T-helper 2 cell treated with Interferon-gamma antibody and Interleukin-4, amounts not matched to agents 5 μg/mL and 100 μg/mL, for 36 hours (primary cell): ENCODE results near the gene C10orf95.

ENCODE experiments used
- DNase-seq: peaks from one replicate; pipeline ENCODE4 v3.0.0; 2021; ENCODE audit warnings: low spot score
- H3K27ac Mint-ChIP-seq: one replicate; pipeline ENCODE4 v1.8.0; 2021; ENCODE audit warnings: mild to moderate bottlenecking, mixed read lengths
- H3K27me3 Mint-ChIP-seq: one replicate; pipeline ENCODE4 v1.8.0; 2021; ENCODE audit warnings: low read depth, mixed read lengths
- H3K36me3 Mint-ChIP-seq: one replicate; pipeline ENCODE4 v1.8.0; 2021; ENCODE audit warnings: low read depth, mixed read lengths
- H3K4me1 Mint-ChIP-seq: one replicate; pipeline ENCODE4 v1.8.0; 2021; ENCODE audit warnings: low read depth, mixed read lengths
- H3K4me3 Mint-ChIP-seq: one replicate; pipeline ENCODE4 v1.8.0; 2022; ENCODE audit warnings: mild to moderate bottlenecking, moderate library complexity, mixed read lengths
- H3K9me3 Mint-ChIP-seq: one replicate; pipeline ENCODE4 v1.8.0; 2021; ENCODE audit warnings: mixed read lengths

The C10orf95 gene

DNA sequence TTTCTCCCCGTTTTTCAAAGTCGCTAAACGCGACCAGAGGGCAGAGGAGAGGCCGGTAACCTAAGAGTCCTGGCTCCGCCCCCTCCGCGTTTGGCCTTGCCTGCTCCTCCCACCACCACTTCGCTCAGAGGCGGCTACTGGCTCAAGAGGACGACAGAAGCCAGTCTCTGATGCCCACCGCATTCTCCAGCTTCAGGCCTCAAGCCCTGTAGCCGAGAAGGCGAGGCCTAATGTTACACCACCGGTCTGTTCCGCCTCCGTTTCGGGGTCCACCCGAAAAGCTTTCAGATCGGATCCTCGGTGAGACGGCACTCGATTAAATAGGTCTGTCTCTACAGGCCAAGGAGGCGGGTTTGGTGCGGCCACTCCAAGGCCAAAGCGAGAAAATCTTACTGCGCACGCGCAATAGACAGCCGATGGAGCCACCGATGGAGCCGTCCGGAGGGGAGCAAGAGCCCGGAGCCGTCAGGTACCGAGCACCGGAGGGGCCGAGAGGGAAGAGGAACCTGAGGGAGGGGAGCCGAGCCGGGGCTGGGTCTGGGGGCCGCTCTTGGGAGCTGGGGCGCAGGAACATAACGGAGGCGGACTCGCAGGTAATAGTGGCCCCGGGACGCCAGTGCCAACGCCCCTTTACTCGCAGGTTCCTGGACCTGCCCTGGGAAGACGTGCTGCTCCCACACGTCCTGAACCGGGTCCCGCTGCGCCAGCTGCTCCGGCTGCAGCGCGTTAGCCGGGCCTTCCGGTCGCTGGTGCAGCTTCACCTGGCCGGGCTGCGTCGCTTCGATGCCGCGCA is 30.4 kb downstream of the C10orf95 start, which contains the start of gene FBXL15:
Gene FBXL15 (plus strand): TSS at position 123 of the 793 bp plus-strand sequence. CDS start 294 bp downstream, at position 417.
- DNase-seq: peak; percentile 97
- H3K36me3 Mint-ChIP-seq: peaks cover 8% of the 10 kb centered on the region
- no peaks in the 10 kb centered on the region for H3K9me3 Mint-ChIP-seq
- peaks cover 20% of the 10 kb centered on the region for H3K4me1 Mint-ChIP-seq
- H3K27ac Mint-ChIP-seq: peak within 1 kb of the TSS; percentile 97
- H3K4me3 Mint-ChIP-seq: peak within 1 kb of the TSS; percentile 99
- H3K27me3 Mint-ChIP-seq: peaks cover 25% of the 10 kb centered on the region

DNA sequence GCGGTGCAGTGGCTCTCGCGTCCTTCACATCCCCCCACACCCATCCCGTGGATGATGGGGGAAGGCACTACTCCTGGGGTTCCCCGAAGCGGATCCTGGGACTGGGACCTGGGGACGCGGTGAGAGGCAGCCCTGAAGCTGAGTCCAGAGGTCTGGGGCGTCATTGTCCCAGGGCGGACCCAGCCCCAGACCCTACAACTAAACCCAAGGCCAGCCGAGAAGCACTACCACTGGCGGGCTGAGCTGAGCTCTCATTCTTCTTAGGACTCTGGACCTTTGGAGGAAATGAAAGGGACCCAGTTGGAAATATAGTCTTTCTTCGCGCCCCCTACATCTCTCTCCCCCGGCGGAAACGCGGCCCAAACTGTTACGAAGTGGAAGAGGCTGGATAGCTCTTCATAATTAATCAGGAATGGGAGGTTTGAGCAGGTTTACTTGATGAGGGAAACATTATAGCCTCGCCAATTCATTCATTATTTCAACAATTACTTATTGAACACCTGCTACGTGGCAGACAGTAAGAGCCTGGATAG is 31.1 kb downstream of the C10orf95 start:
- H3K4me1 Mint-ChIP-seq: peaks cover 16% of the 10 kb centered on the region
- H3K4me3 Mint-ChIP-seq: peak overlapping the region; percentile 99
- no peak for DNase-seq
- peaks cover 8% of the 10 kb centered on the region for H3K36me3 Mint-ChIP-seq
- peak overlapping the region; percentile 97 for H3K27ac Mint-ChIP-seq
- peaks cover 26% of the 10 kb centered on the region for H3K27me3 Mint-ChIP-seq
- H3K9me3 Mint-ChIP-seq: no peaks in the 10 kb centered on the region

DNA sequence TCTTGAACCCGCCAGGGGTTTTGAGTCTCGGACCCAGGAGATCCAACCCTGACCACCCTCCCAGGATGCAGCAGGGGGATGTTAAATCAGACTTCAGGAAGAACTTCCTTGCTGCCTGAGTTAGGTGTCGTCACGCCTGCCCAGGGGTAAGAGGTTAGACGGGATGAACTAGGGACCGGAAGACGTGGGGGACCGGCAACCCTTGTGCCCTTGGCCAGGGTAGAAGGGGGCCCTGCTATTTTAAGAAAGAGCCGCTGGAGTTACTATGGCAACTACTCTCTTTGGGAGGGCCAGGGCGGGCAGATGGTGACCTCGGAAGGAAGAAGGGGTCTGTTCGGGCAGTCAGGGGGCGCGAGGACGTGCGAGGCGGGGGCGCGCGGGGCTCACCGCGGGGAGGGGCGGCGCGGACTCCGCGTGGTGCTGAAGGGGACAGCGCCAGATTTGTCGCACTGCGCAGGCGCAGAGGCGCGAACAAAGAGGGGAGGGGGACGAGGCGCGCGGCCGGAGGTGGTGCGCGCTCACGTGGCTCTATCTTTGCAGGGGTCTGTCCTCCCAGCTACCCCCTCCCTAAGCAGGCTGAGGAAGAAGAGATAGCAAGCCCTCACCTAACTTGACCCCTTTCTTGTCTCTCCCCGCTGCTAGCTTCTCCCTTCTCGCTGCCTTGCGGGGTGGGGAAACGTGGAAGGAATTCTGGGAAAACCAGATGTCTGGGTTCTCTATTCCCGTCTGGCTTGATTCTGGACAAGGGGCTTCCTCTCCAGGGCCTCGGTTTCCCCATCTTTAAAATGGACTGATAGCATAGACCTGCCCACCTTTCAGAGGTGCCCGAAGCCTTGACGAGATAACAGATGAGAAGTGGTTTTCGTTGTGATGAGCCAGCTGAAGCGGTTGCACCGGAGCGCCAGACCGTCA is 31.8 kb downstream of the C10orf95 start:
- Mint-ChIP-seq H3K9me3 (no peaks in the 10 kb centered on the region), H3K27ac (peak overlapping the region; percentile 26), H3K4me1 (peaks cover 16% of the 10 kb centered on the region), H3K27me3 (peaks cover 26% of the 10 kb centered on the region), H3K4me3 (peak overlapping the region; percentile 99), H3K36me3 (peaks cover 7% of the 10 kb centered on the region)
- peak; percentile 80 for DNase-seq

DNA sequence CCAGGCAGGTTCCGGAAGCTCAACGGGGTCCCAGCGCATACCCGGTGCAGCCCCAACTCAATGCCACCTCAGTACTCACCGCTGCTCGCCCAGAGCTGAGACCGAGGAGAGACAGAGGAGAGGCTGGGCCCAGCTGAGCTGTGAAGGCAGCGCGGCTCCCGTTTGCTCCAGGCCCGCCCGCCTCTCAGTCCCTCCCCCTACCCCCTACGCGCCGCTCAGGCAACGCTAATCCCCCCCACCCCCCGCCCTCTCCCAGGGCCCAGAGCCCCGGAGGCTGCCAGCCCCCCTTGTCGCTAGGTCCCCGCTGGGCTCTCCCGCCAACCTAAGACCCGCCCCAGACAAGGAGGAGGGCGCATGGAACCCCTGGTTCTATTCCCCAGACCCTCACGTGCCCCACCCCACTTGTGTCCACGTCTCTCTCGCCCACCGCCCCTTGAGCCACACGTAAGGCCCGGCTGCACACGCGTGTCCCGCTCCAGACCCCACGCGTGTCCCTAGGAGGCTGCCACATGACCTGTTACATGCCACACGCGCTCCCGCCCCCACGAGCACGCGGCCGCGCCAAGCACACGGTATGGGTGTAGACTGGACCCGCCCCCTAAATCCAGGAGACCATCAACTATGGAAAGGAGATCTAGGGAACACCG is 32.6 kb downstream of the C10orf95 start, which contains the start of gene PSD:
Gene PSD (minus strand): TSS at position 164 of the 647 bp plus-strand sequence. CDS start 1,747 bp downstream, outside the sequence.
- Mint-ChIP-seq H3K27ac (no peak within 1 kb of the TSS), H3K9me3 (no peaks in the 10 kb centered on the region), H3K27me3 (peaks cover 26% of the 10 kb centered on the region), H3K4me3 (peak within 1 kb of the TSS; percentile 99), H3K36me3 (peaks cover 5% of the 10 kb centered on the region), H3K4me1 (peaks cover 16% of the 10 kb centered on the region)
- no peak for DNase-seq

DNA sequence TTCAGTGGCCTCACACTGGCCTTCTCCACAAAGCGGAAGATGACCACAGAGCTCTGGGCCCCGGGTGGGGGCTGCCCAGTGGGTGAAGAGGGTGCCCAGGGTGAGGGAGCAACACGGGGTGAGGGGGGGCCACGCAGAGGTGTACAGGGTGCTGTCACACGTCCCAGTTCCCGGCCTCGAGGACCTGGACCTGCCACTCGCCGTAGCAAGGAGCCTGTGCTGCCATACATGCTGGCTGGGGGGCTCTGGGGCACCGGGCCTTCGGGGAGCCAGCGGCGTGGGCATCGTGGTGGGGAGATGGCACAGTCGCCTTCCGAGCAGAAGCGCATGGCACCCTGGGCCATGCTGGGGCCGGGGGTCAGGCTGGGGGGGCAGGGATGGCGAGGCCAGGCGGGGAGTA is 34.6 kb downstream of the C10orf95 start:
- DNase-seq: no peak
- Mint-ChIP-seq H3K4me1 (peaks cover 18% of the 10 kb centered on the region), H3K9me3 (no peaks in the 10 kb centered on the region), H3K27me3 (peaks cover 31% of the 10 kb centered on the region), H3K4me3 (no peak overlapping the region), H3K36me3 (no peaks in the 10 kb centered on the region), H3K27ac (no peak overlapping the region)

DNA sequence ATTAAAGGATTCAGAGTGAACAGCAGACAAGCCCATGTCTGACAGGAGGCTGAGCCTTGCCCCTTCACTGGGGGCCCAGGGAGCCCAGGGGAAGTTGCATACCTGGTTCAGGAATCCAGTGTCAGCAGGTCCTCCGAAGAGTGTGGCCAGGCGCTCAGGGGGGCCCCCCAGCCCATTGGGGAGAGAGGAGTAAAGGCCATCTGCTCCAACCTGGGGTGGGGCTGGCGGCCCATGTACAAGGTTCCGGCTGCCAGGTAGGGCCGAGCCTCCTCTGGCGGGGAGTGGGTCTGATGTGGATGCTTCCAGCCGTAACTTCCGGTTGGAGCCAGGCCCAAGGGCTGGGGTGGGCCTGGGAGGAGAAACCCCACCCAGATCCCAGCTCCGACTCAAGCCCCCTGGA is 35.1 kb downstream of the C10orf95 start:
- Mint-ChIP-seq H3K36me3 (no peaks in the 10 kb centered on the region), H3K27ac (no peak overlapping the region), H3K27me3 (peaks cover 35% of the 10 kb centered on the region), H3K9me3 (no peaks in the 10 kb centered on the region), H3K4me3 (no peak overlapping the region), H3K4me1 (peaks cover 20% of the 10 kb centered on the region)
- no peak for DNase-seq

DNA sequence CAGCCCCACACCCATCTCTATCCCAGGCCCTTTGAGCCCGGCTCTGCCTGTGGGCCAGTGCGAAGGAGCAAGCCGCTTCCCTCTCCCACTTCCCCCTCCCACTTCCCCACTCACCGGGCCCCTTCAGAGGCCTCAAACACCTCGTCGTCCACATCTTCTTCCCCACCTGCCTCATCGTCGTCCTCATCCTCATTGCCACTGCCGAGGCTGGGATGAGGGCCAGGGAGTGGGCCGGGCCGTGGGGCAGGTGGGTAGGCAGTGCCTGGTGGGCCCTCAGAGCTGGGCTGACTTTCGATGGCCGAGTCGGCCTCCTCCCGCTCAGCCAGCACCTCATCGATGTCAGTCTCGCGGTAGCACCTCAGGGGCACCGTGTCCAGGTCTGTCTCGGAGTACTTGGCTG is 36.6 kb downstream of the C10orf95 start:
- H3K4me3 Mint-ChIP-seq: no peak overlapping the region

DNA sequence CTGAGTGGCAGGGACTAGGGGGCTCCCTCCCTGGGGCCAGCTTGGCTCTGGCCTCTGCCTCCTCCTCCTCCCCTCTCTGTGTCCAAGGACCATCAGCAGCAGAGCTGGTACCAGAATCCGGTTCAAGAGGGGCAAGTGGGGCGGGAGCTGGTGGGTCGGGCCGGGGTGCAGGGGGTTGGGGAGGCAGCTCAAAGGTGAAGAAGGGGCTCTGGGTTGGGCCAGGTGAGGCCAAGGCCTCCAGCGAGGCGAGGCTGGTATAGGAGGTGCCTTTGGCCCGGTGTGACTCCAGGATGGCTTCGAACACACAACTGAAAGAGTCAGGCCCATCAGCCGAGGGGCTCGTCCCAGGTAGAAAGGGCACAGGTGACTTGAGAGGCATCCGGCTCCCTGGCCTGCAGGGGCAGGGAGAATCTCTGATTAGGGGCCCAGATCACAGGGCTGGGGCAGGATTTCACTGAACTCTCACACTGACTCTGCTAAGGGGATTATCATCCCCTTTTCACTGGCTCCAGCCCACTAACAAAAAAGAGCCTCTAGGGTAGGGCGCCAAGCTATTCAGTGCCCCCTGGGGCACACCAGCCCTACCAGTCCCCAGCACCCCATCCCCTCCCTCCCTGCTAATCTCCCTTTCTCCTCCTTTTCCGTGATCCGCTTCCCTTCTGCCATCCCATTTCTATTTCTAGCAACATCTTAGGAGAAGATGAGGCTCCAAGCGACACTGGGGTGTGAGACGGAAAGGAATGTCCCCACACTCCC is 37.4 kb downstream of the C10orf95 start:
- no peak for DNase-seq
- Mint-ChIP-seq H3K9me3 (no peaks in the 10 kb centered on the region), H3K27me3 (peaks cover 46% of the 10 kb centered on the region), H3K4me3 (no peak overlapping the region), H3K36me3 (no peaks in the 10 kb centered on the region), H3K4me1 (peaks cover 23% of the 10 kb centered on the region), H3K27ac (no peak overlapping the region)

More for the DNA sequence above, 36.6 kb downstream of the C10orf95 start:
- DNase-seq: no peak
- Mint-ChIP-seq H3K36me3 (no peaks in the 10 kb centered on the region), H3K27ac (no peak overlapping the region), H3K27me3 (peaks cover 44% of the 10 kb centered on the region), H3K4me1 (peaks cover 22% of the 10 kb centered on the region), H3K9me3 (no peaks in the 10 kb centered on the region)

DNA sequence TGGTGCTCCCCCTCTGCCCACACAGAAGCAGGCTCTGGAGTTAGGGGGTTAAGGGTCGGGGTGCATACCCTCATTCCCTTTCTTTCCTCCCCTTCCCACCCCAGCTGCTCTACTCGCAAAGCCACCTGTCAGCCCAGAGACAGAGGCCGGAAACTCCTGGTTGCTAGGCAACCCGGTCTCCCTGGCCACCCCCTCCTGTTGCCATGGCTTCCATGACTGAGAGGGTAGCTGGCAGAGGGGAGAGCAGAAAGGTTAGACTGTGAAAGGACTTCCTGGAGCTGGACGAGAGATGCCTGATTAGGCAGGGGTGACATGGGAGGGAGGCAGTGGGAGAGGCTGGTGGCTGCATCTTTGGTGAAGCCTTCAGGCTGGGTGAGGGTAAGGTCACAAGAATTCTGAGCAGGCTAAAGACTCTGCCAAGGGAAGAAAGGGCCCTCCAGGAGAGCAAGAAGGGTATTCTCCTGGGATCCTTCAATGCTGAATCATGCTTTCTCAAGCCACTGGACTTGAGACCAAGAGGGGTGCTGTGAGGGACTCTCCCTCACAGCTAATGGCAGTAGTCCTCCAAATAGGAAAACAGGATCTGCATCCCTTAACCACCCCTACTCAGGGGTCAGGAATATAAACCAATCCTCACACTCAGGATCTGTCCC is 38.2 kb downstream of the C10orf95 start:
- H3K4me3 Mint-ChIP-seq: no peak overlapping the region
- no peaks in the 10 kb centered on the region for H3K9me3 Mint-ChIP-seq
- peaks cover 25% of the 10 kb centered on the region for H3K4me1 Mint-ChIP-seq
- no peaks in the 10 kb centered on the region for H3K36me3 Mint-ChIP-seq
- peaks cover 42% of the 10 kb centered on the region for H3K27me3 Mint-ChIP-seq
- DNase-seq: no peak
- H3K27ac Mint-ChIP-seq: no peak overlapping the region

DNA sequence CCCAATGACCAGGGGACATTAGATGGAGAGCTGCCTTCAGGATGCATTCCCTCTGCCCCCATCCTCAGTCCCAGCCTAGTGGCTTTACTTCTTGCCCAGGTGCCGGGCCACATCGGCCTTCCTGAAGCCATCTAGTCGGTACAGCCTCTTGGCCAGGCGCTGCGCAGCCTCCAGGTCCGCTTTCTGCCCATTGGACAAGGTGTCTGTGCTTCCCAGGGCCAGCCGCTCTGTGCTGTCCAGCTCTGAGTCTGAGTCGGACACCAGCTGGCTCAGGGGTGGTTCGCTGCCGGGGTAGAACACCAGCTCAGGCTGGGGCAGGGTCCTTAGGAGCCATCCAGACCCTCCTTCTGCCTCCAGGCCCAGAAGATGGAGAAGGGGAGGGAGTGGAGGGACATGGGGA is 39.0 kb downstream of the C10orf95 start:
- Mint-ChIP-seq H3K27me3 (peaks cover 39% of the 10 kb centered on the region), H3K9me3 (no peaks in the 10 kb centered on the region), H3K36me3 (no peaks in the 10 kb centered on the region), H3K4me3 (no peak overlapping the region), H3K27ac (no peak overlapping the region), H3K4me1 (peaks cover 27% of the 10 kb centered on the region)
- no peak for DNase-seq

DNA sequence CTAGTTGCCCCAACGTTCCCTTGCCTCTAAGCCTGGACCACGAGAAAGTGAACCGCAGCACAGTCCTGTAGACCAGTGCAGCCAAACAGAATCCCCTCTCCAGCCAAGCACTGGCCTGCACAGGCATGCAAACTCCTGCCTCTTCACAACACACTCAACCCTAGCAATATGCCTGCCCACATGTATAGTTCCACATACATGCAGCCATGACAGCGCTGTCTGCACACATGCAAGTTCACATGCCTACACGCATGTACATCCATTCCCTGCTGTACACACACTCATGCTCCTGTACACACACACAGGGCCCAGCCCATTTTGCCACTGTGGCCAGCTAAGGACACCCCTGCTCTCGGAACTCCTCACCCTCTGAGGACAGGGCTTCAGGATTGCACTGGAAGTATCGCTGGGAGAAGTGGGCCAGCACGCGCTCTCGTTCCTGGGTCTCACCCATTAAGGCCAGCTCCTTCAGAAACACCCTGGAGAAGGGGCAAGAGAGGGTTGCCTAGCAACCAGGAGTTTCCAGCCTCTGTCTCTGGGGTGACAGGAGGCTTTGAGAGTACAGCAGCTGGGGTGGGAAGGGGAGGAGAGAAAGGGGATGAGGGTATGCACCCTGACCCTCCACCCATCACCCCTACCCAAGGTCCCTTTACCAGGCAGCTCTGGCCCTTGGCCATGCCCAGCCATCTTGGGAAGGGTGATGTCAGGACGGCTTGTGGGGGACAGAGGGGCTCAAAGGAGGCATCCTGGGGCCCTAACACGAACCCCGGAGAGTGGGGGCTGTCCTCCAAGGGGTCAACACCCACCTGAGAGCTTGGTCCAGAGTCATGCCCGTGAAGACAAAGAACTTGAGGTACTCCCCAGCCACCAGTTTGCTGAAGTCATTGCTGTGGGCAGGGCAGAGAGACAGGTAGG is 39.7 kb downstream of the C10orf95 start:
- Mint-ChIP-seq H3K27me3 (peaks cover 36% of the 10 kb centered on the region), H3K4me1 (peaks cover 27% of the 10 kb centered on the region), H3K36me3 (no peaks in the 10 kb centered on the region), H3K9me3 (no peaks in the 10 kb centered on the region), H3K27ac (peak overlapping the region; percentile 0), H3K4me3 (peak overlapping the region; percentile 57)
- DNase-seq: no peak
